B cell (primary cell): Measurements from ENCODE around the gene MRM2. TPM values are rescaled to one million over a fixed set of nuclear protein-coding genes. Genes with fewer than 3 reads are reported as not detected.

Experiments used
- ATAC-seq: fragments of 200-7000 bp; cut with Tn5 transposase; one replicate; pipeline ENCODE4 v1.10.0; 2021; ENCODE audit warnings: low read depth, mild to moderate bottlenecking, moderate number of reproducible peaks, moderate library complexity
- CTCF ChIA-PET: fragments of 350-600 bp; sonication (Branson Sonifier 250); formaldehyde crosslinking; loops from one replicate; lab custom pipeline; 2021; ENCODE audit warnings: antibody characterized with exemption, inconsistent platforms; lab: Charles Lee
- POLR2A ChIA-PET: fragments of 350-600 bp; sonication (Branson Sonifier 250); formaldehyde crosslinking; loops from one replicate; lab custom pipeline; 2021; ENCODE audit warnings: antibody characterized with exemption; lab: Charles Lee
- DNase-seq: peaks from one replicate; pipeline ENCODE4 v3.0.0; 2013
- H2AFZ ChIP-seq: 2 replicates; pipeline ENCODE4 v1.6.1; 2012; ENCODE audit warnings: mild to moderate bottlenecking, low read depth, low read length; ENCODE audit not compliant: insufficient read depth, poor library complexity, severe bottlenecking
- H3K27ac ChIP-seq, 2 donors: 1 replicate in 1 of 2; 2 replicates in 1 of 2; pipeline ENCODE4 v1.5.1; 2012 to 2013; ENCODE audit warnings: low read length in 2 of 2, mild to moderate bottlenecking in 2 of 2, moderate library complexity in 1 of 2
- H3K27me3 ChIP-seq, 4 experiments: fragments of 200-600 bp in 1 of 4; sonication (generic) in 1 of 4; replicated peaks in 1 of 4; 1 replicate in 2 of 4; 2 replicates in 2 of 4; pipeline versions ENCODE4 v1.6.1 to v1.7.0; 2013 to 2016; ENCODE audit warnings: low read length in 3 of 4, mild to moderate bottlenecking in 2 of 4, mixed read lengths in 1 of 4, moderate library complexity in 1 of 4; ENCODE audit not compliant: insufficient read depth in 4 of 4, control insufficient read depth in 3 of 4; ENCODE audit errors: control extremely low read depth in 1 of 4
- H3K36me3 ChIP-seq, 2 experiments: replicated peaks in 1 of 2; 1 replicate in 1 of 2; 2 replicates in 1 of 2; pipeline versions ENCODE4 v1.6.1 to v1.7.1; 2013; ENCODE audit warnings: low read length in 1 of 2; ENCODE audit not compliant: insufficient read depth in 2 of 2, control insufficient read depth in 1 of 2; ENCODE audit errors: control extremely low read depth in 1 of 2, extremely low read depth in 1 of 2
- H3K4me1 ChIP-seq, 2 donors: fragments of 200-600 bp in 1 of 2; sonication (generic) in 1 of 2; 1 replicate in 1 of 2; 2 replicates in 1 of 2; pipeline versions ENCODE4 v1.5.1 to v1.6.1; 2013 to 2017; ENCODE audit warnings: low read length in 2 of 2; ENCODE audit not compliant: control insufficient read depth in 2 of 2, insufficient read depth in 2 of 2
- H3K4me2 ChIP-seq: replicated peaks from 2 replicates; pipeline ENCODE3; 2012; ENCODE audit warnings: mild to moderate bottlenecking, low read depth, low read length; ENCODE audit not compliant: poor library complexity, severe bottlenecking
- H3K4me3 ChIP-seq, 5 experiments: fragments of 200-600 bp in 1 of 5; sonication (generic) in 1 of 5; 1 replicate in 3 of 5; 2 replicates in 2 of 5; pipeline versions ENCODE4 v1.5.1 to v1.7.0; 2011 to 2016; ENCODE audit warnings: low read length in 4 of 5, mild to moderate bottlenecking in 4 of 5, low read depth in 2 of 5, control low read depth in 1 of 5, moderate library complexity in 1 of 5; ENCODE audit not compliant: insufficient read depth in 1 of 5; ENCODE audit errors: control extremely low read depth in 1 of 5, extremely low read depth in 1 of 5
- H3K79me2 ChIP-seq: fragments of 200-600 bp; sonication (generic); one replicate; pipeline ENCODE4 v1.6.0; 2016; ENCODE audit warnings: low read length; ENCODE audit not compliant: control insufficient read depth, insufficient read depth
- H3K9ac ChIP-seq: fragments of 200-600 bp; sonication (generic); 2 replicates; pipeline ENCODE4 v1.6.1; 2017; ENCODE audit warnings: mild to moderate bottlenecking, low read length, moderate library complexity
- H3K9me3 ChIP-seq, 3 donors: one replicate each; pipeline versions ENCODE4 v1.6.1 to v1.7.1; 2013; ENCODE audit warnings: low read length in 2 of 3; ENCODE audit not compliant: control insufficient read depth in 2 of 3, insufficient read depth in 1 of 3; ENCODE audit errors: control extremely low read depth in 1 of 3
- H4K20me1 ChIP-seq: 2 replicates; pipeline ENCODE4 v1.6.0; 2012; ENCODE audit warnings: mild to moderate bottlenecking, low read length; ENCODE audit not compliant: insufficient read depth, control insufficient read depth, poor library complexity, severe bottlenecking
- H3K27ac Mint-ChIP-seq: one replicate; pipeline ENCODE4 v1.8.0; 2021; ENCODE audit warnings: mixed read lengths
- H3K27me3 Mint-ChIP-seq: one replicate; pipeline ENCODE4 v1.8.0; 2021; ENCODE audit warnings: mixed read lengths
- H3K4me1 Mint-ChIP-seq: one replicate; pipeline ENCODE4 v1.8.0; 2021; ENCODE audit warnings: mixed read lengths
- H3K4me3 Mint-ChIP-seq: one replicate; pipeline ENCODE4 v1.8.0; 2021; ENCODE audit warnings: mixed read lengths
- H3K9me3 Mint-ChIP-seq: one replicate; pipeline ENCODE4 v1.8.0; 2022; ENCODE audit warnings: mixed read lengths; ENCODE audit not compliant: insufficient read depth
- EZH2 ChIP-seq: IDR thresholded peaks from 2 replicates; pipeline ENCODE4 v1.6.1; 2012; ENCODE audit warnings: borderline replicate concordance, low read depth, mild to moderate bottlenecking, moderate library complexity, low read length; ENCODE audit not compliant: insufficient read depth, poor library complexity, severe bottlenecking
- WGBS: methylation state at CpG from one replicate; pipeline ENCODE4 v1.1.5; 2013; ENCODE audit warnings: missing lambda C conversion rate; ENCODE audit not compliant: insufficient coverage; 5-methylcytosine and 5-hydroxymethylcytosine counted together
- intact Hi-C: fragments of 100-400 bp; cut with micrococcal nuclease; formaldehyde crosslinking; loops from one replicate; pipeline ENCODE4 v1.10.0; 2022
- polyA plus RNA-seq: library from polyadenylated mRNA; depleted of rRNA; stranded (reverse); fragments of >200 nt; gene quantifications from 2 replicates; pipeline ENCODE4 v1.2.3, GENCODE V29; 2012
- total RNA-seq, 2 donors: library from RNA; stranded (reverse); fragments of 120-200 nt in 1 of 2; gene quantifications; 1 replicate in 1 of 2; 2 replicates in 1 of 2; pipeline versions ENCODE4 v1.2.3 to v1.2.4, GENCODE V29; 2013 to 2022
- TF ChIP-seq, protein P1 (sequence below): fragments of 200-600 bp; IDR thresholded peaks from one replicate; pipeline ENCODE4 v1.8.0; 2022; ENCODE audit warnings: antibody characterized with exemption, mild to moderate bottlenecking

The MRM2 gene
- total and polyA plus RNA-seq, 2 donors (not counting 1 experiment from before 2014, with no cell fraction given): 9.2 to 29.0 TPM

DNA sequence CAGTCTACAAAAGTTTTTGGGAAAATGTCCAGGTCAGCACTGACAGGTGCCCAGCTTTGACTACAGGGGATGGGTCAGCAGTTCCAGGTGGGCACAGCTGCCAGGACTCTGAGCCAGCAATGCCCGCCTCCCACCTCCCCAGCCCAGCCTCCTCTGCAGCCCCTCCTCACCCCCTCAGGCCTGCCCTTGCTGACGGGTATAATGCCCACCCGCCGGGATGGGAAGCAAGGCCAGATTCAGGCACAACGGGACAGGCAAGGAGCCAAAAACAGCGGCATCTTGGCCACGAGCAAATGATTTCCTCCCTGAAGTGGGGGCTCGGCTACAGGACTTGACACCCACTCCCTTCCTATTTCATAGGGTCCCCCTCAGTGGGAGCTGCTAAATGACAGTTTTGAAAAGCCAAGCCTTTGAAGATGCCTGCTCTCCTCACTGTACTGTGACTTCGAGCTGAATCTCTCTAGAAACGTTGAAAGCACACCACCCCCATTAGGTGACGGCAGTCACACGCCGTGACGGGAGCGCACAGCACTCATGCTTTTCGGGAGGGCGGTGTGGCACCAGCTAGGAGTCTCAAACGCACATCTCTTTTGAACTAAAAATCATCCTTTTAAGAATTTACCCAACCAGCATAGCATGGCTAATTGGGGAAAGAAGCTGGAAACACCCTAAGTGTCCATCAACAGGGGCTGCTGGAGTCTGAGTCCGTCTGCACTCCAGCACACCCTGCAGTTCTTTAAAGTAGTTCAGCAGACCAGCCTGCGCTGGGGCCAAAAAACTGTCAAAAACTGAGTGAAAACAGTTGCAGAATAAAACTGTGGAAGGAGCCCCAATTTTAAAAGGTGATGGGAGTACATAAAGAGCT lies 38.9 kb downstream of the MRM2 start:
- H3K4me3 Mint-ChIP-seq: no peak overlapping the region

More for the DNA sequence above, 38.9 kb downstream of the MRM2 start:
- Histone ChIP-seq H3K27me3 (no peaks in the 10 kb centered on the region), H2AFZ (no peak overlapping the region), H3K79me2 (peaks cover 40% of the 10 kb centered on the region), H4K20me1 (peaks cover 9% of the 10 kb centered on the region), H3K27ac (no peak overlapping the region), H3K9ac (no peak overlapping the region), H3K4me1 (peaks cover 0 to 14% of the 10 kb centered on the region in 2 donors), H3K4me3 (no peak overlapping the region), H3K4me2 (peak overlapping the region; percentile 17), H3K36me3 (peaks cover 0 to 31% of the 10 kb centered on the region in 2 experiments), H3K9me3 (no peaks in the 10 kb centered on the region)
- 95% methylated on average over 18 of the region's 20 CpGs for WGBS
- Mint-ChIP-seq H3K9me3 (no peaks in the 10 kb centered on the region), H3K27me3 (no peaks in the 10 kb centered on the region), H3K27ac (no peak overlapping the region), H3K4me1 (peaks cover 15% of the 10 kb centered on the region)
- intact Hi-C loops: no loop called here
- TF ChIP-seq, protein P1, sequence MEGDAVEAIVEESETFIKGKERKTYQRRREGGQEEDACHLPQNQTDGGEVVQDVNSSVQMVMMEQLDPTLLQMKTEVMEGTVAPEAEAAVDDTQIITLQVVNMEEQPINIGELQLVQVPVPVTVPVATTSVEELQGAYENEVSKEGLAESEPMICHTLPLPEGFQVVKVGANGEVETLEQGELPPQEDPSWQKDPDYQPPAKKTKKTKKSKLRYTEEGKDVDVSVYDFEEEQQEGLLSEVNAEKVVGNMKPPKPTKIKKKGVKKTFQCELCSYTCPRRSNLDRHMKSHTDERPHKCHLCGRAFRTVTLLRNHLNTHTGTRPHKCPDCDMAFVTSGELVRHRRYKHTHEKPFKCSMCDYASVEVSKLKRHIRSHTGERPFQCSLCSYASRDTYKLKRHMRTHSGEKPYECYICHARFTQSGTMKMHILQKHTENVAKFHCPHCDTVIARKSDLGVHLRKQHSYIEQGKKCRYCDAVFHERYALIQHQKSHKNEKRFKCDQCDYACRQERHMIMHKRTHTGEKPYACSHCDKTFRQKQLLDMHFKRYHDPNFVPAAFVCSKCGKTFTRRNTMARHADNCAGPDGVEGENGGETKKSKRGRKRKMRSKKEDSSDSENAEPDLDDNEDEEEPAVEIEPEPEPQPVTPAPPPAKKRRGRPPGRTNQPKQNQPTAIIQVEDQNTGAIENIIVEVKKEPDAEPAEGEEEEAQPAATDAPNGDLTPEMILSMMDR: no peak
- TF ChIP-seq EZH2: no peak
- POLR2A ChIA-PET: interaction anchor here (0.5 kb wide), 1 partner anchor 440 kb away, joined by 6 read pairs; no protein-coding TSS in a partner anchor
- CTCF ChIA-PET: interaction anchor here (1.0 to 1.5 kb wide), 2 partner anchors 14 to 145 kb away, joined by 4 to 5 read pairs; no protein-coding TSS in a partner anchor
- no peak for DNase-seq
- no peak for ATAC-seq
